IMR-90 (cell line): ENCODE results near the gene NOVA2. TPM values are rescaled to one million over a fixed set of nuclear protein-coding genes. Genes with fewer than 3 reads are reported as not detected.

Experiments used
- ATAC-seq: fragments of 200-7000 bp; cut with Tn5 transposase; 2 replicates; pipeline ENCODE4 v1.9.1; 2020; ENCODE audit warnings: low read depth, mild to moderate bottlenecking, moderate library complexity
- BruUV-seq: library from RNA; stranded (reverse); fragments of 400-500 nt; replicated peaks from 2 replicates; lab custom pipeline; 2021; lab: Mats Ljungman, UMichigan
- CTCF ChIA-PET: fragments of 300-600 bp; formaldehyde crosslinking; extraction: SDS; loops from one replicate; lab custom pipeline; 2021; ENCODE audit warnings: antibody characterized with exemption; lab: Yijun Ruan, JAX
- POLR2A ChIA-PET: fragments of 300-600 bp; sonication (Branson Sonifier 250); formaldehyde crosslinking; loops from one replicate; lab custom pipeline; 2022; ENCODE audit warnings: antibody characterized with exemption; ENCODE audit not compliant: unreplicated experiment; lab: Charles Lee
- DNase-seq: peaks from one replicate; pipeline ENCODE4 v3.0.0; 2013
- H2AFZ ChIP-seq: replicated peaks from 2 replicates; pipeline ENCODE3; 2013; ENCODE audit warnings: low read length, mild to moderate bottlenecking; ENCODE audit not compliant: poor library complexity
- H2AK5ac ChIP-seq: 2 replicates; pipeline ENCODE4 v1.6.1; 2013; ENCODE audit warnings: low read depth, low read length, inconsistent platforms
- H2AK9ac ChIP-seq: replicated peaks from 2 replicates; pipeline ENCODE3; 2013; ENCODE audit warnings: mild to moderate bottlenecking, low read depth, low read length, moderate library complexity; ENCODE audit not compliant: poor library complexity
- H2BK120ac ChIP-seq: 2 replicates; pipeline ENCODE4 v1.6.1; 2013; ENCODE audit warnings: low read depth, low read length, inconsistent platforms
- H2BK15ac ChIP-seq: 3 replicates; pipeline ENCODE4 v1.6.1; 2013; ENCODE audit warnings: low read depth, low read length, inconsistent platforms
- H2BK20ac ChIP-seq: 2 replicates; pipeline ENCODE4 v1.6.1; 2013; ENCODE audit warnings: low read depth, mild to moderate bottlenecking, inconsistent platforms, low read length, moderate library complexity
- H2BK5ac ChIP-seq: 2 replicates; pipeline ENCODE4 v1.6.1; 2013; ENCODE audit warnings: mild to moderate bottlenecking, low read depth, low read length, inconsistent platforms; ENCODE audit not compliant: poor library complexity, severe bottlenecking
- H3K14ac ChIP-seq: replicated peaks from 2 replicates; pipeline ENCODE4 v1.6.1; 2013; ENCODE audit warnings: low read depth, low read length, inconsistent platforms
- H3K18ac ChIP-seq: 2 replicates; pipeline ENCODE4 v1.6.1; 2013; ENCODE audit warnings: low read depth, low read length, control low read depth
- H3K23ac ChIP-seq: 2 replicates; pipeline ENCODE4 v1.6.1; 2013; ENCODE audit warnings: low read depth, low read length, inconsistent platforms
- H3K27ac ChIP-seq: 2 replicates; pipeline ENCODE4 v1.5.1; 2013; ENCODE audit warnings: mild to moderate bottlenecking, control low read depth, low read length; ENCODE audit not compliant: insufficient read depth
- H3K27me3 ChIP-seq: 2 replicates; pipeline ENCODE4 v1.6.1; 2013; ENCODE audit warnings: low read length; ENCODE audit not compliant: control insufficient read depth, insufficient read depth
- H3K36me3 ChIP-seq: 2 replicates; pipeline ENCODE4 v1.6.1; 2013; ENCODE audit warnings: low read length, mixed read lengths; ENCODE audit not compliant: control insufficient read depth, insufficient read depth
- H3K4ac ChIP-seq: 2 replicates; pipeline ENCODE4 v1.6.1; 2013; ENCODE audit warnings: low read depth, low read length, inconsistent platforms
- H3K4me1 ChIP-seq: 2 replicates; pipeline ENCODE4 v1.6.1; 2013; ENCODE audit warnings: low read length, mixed read lengths; ENCODE audit not compliant: control insufficient read depth, insufficient read depth
- H3K4me2 ChIP-seq: 2 replicates; pipeline ENCODE4 v1.6.1; 2013; ENCODE audit warnings: low read depth, mild to moderate bottlenecking, control low read depth, low read length, moderate library complexity
- H3K4me3 ChIP-seq: 2 replicates; pipeline ENCODE4 v1.5.1; 2013; ENCODE audit warnings: low read depth, mild to moderate bottlenecking, control low read depth, low read length, moderate library complexity; ENCODE audit not compliant: insufficient read depth
- H3K56ac ChIP-seq: 2 replicates; pipeline ENCODE4 v1.6.1; 2013; ENCODE audit warnings: low read length, inconsistent platforms; ENCODE audit not compliant: insufficient read depth; ENCODE audit errors: extremely low read depth
- H3K79me1 ChIP-seq, 2 experiments: 2 replicates each; pipeline ENCODE4 v1.6.1; 2013; ENCODE audit warnings: low read length in 2 of 2, inconsistent platforms in 1 of 2, low read depth in 1 of 2
- H3K9ac ChIP-seq: 2 replicates; pipeline ENCODE4 v1.6.1; 2013; ENCODE audit warnings: low read depth, low read length, control low read depth
- H3K9me1 ChIP-seq: 2 replicates; pipeline ENCODE4 v1.6.1; 2013; ENCODE audit warnings: low read length, inconsistent platforms; ENCODE audit not compliant: insufficient read depth
- H3K9me3 ChIP-seq: 2 replicates; pipeline ENCODE4 v1.6.1; 2013; ENCODE audit warnings: low read length; ENCODE audit not compliant: control insufficient read depth, insufficient read depth
- H4K20me1 ChIP-seq: 2 replicates; pipeline ENCODE4 v1.6.1; 2013; ENCODE audit warnings: low read length, inconsistent platforms; ENCODE audit not compliant: insufficient read depth
- H4K5ac ChIP-seq: 2 replicates; pipeline ENCODE4 v1.6.1; 2013; ENCODE audit warnings: mild to moderate bottlenecking, low read depth, low read length, control low read depth
- H4K8ac ChIP-seq, 2 experiments: 2 replicates each; pipeline ENCODE4 v1.6.1; 2013; ENCODE audit warnings: low read depth in 2 of 2, low read length in 2 of 2, control low read depth in 1 of 2, inconsistent platforms in 1 of 2
- H4K91ac ChIP-seq: 2 replicates; pipeline ENCODE4 v1.6.1; 2013; ENCODE audit warnings: low read depth, low read length, inconsistent platforms; ENCODE audit not compliant: insufficient read depth
- BHLHE40 ChIP-seq: fragments of 150-350 bp; IDR thresholded peaks from 2 replicates; pipeline ENCODE4 v1.6.1; 2016; ENCODE audit warnings: mild to moderate bottlenecking, low read depth, low read length
- FOS ChIP-seq: fragments of 150-350 bp; IDR thresholded peaks from 2 replicates; pipeline ENCODE4 v1.6.1; 2016; ENCODE audit warnings: low read depth, low read length
- MAFK ChIP-seq: IDR thresholded peaks from 2 replicates; pipeline ENCODE4 v1.6.1; 2012; ENCODE audit warnings: low read depth, low read length, improper control_type of control experiment
- MAZ ChIP-seq: IDR thresholded peaks from 2 replicates; pipeline ENCODE4 v1.6.1; 2012; ENCODE audit warnings: low read depth, mild to moderate bottlenecking, low read length, improper control_type of control experiment, moderate library complexity, borderline replicate concordance
- NFE2L2 ChIP-seq: fragments of 150-350 bp; IDR thresholded peaks from 2 replicates; pipeline ENCODE4 v1.6.1; 2016; ENCODE audit warnings: low read depth, mild to moderate bottlenecking, low read length
- RCOR1 ChIP-seq: IDR thresholded peaks from 2 replicates; pipeline ENCODE4 v1.6.1; 2012; ENCODE audit warnings: mild to moderate bottlenecking, low read length, improper control_type of control experiment; ENCODE audit not compliant: insufficient replicate concordance
- RFX5 ChIP-seq: IDR thresholded peaks from 2 replicates; pipeline ENCODE4 v1.8.0; 2012; ENCODE audit warnings: low read depth, mild to moderate bottlenecking, low read length, moderate library complexity
- SMC3 ChIP-seq: fragments of 150-350 bp; IDR thresholded peaks from 2 replicates; pipeline ENCODE4 v1.6.1; 2016; ENCODE audit warnings: low read depth, mild to moderate bottlenecking, antibody characterized with exemption, low read length, moderate library complexity
- WGBS, 2 experiments: methylation state at CpG; one replicate each; pipeline versions ENCODE4 v1.1.5 to v1.1.7; 2013; ENCODE audit warnings: missing lambda C conversion rate in 2 of 2; ENCODE audit not compliant: insufficient read length in 1 of 2; ENCODE audit errors: extremely low coverage in 2 of 2; 5-methylcytosine and 5-hydroxymethylcytosine counted together
- dilution Hi-C: fragments of 300-500 bp; cut with HindIII; formaldehyde crosslinking; loops from one replicate; pipeline ENCODE4 v1.14.3; 2018; ENCODE audit warnings: low sequenced_read_pairs; ENCODE audit not compliant: unreplicated experiment
- in situ Hi-C: fragments of 300-500 bp; cut with MboI; formaldehyde crosslinking; loops from 3 replicates; pipeline ENCODE4 v1.14.3; 2019; ENCODE audit warnings: low sequenced_read_pairs, inconsistent platforms, mixed read lengths
- intact Hi-C: fragments of 100-400 bp; cut with micrococcal nuclease; formaldehyde crosslinking; loops from 2 replicates; pipeline ENCODE4 v1.10.0; 2022
- polyA plus RNA-seq, 3 experiments: library from polyadenylated mRNA; depleted of rRNA; stranded (reverse); fragments of >200 nt; gene quantifications; 2 replicates each; pipeline ENCODE4 v1.2.3, GENCODE V29; 2012; ENCODE audit warnings: low replicate concordance in 1 of 3
- total RNA-seq: library from RNA; depleted of rRNA; stranded (reverse); fragments of >200 nt; gene quantifications from 2 replicates; pipeline ENCODE4 v1.2.3, GENCODE V29; 2012
- TF ChIP-seq, protein P1 (sequence below): fragments of 150-350 bp; IDR thresholded peaks from 2 replicates; pipeline ENCODE4 v1.6.1; 2016; ENCODE audit warnings: low read depth, mild to moderate bottlenecking, low read length, moderate library complexity, borderline replicate concordance

NOVA2 gene
- total and polyA plus RNA-seq, 2 of the 4 experiments (the other 2 are of a cell fraction), result 0.03 TPM; not detected in 1

DNA sequence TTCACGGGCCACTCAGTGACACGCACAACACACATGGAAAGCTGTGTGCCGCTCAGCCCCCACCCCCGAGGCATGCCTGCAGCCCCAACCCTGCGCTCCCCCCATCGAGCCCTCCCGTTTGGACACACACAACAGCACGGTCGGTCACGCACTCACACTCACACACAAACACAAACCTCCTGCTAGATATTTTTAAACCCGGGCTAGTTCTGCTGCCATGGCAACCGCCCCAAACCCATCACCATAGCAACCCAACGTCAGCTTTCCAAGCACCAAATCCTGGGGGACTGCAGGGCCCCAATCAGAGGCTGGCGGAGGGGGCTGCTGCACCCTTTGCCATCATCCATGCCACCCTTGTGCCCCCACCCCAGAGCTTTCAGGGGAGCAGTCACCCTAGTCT, 2.5 kb upstream of the NOVA2 start:
- Histone ChIP-seq H2AK9ac (no peak overlapping the region), H4K5ac (no peak overlapping the region), H2BK15ac (no peak overlapping the region), H2BK120ac (no peak overlapping the region), H3K36me3 (no peaks in the 10 kb centered on the region), H3K4me2 (no peak overlapping the region), H3K27me3 (peaks cover 57% of the 10 kb centered on the region), H4K91ac (no peak overlapping the region), H3K18ac (no peak overlapping the region), H3K9me3 (peaks cover 4% of the 10 kb centered on the region; the same call in 1 of the 2 replicates), H2AFZ (no peak overlapping the region), H4K8ac (no peak overlapping the region), H3K9ac (no peak overlapping the region), H2AK5ac (no peak overlapping the region), H2BK20ac (no peak overlapping the region), H3K14ac (no peak overlapping the region), H3K23ac (no peak overlapping the region), H3K79me1 (no peaks in the 10 kb centered on the region), H3K4ac (no peak overlapping the region), H4K20me1 (no peaks in the 10 kb centered on the region), H3K9me1 (0 out of 2 replicates have a peak, but pooled peaks cover 2% of the 10 kb centered on the region), H3K27ac (no peak overlapping the region), H3K4me1 (no peaks in the 10 kb centered on the region), H3K56ac (no peak overlapping the region), H2BK5ac (no peak overlapping the region), H3K4me3 (no peak overlapping the region)
- CTCF ChIA-PET, result no interaction called here
- intact Hi-C loops, result no loop called here
- no peak for TF ChIP-seq SMC3
- no peak for TF ChIP-seq RCOR1
- no peak for TF ChIP-seq MAFK
- TF ChIP-seq FOS, result no peak
- TF ChIP-seq BHLHE40, result no peak
- no peak for TF ChIP-seq RFX5
- TF ChIP-seq MAZ, result no peak
- TF ChIP-seq NFE2L2, result no peak
- TF ChIP-seq, protein P1, sequence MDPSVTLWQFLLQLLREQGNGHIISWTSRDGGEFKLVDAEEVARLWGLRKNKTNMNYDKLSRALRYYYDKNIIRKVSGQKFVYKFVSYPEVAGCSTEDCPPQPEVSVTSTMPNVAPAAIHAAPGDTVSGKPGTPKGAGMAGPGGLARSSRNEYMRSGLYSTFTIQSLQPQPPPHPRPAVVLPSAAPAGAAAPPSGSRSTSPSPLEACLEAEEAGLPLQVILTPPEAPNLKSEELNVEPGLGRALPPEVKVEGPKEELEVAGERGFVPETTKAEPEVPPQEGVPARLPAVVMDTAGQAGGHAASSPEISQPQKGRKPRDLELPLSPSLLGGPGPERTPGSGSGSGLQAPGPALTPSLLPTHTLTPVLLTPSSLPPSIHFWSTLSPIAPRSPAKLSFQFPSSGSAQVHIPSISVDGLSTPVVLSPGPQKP, result no peak
- BruUV-seq, result no TSS peak
- dilution Hi-C loops, result no loop called here
- ATAC-seq, result no peak
- 35% methylated on average over 7 of the region's 14 CpGs; no CpG with 5 or more reads in 1 of the 2 experiments for WGBS, 2 experiments
- POLR2A ChIA-PET, result no interaction called here
- DNase-seq, result no peak
- in situ Hi-C loops, result no loop called here
